Stimulated activated CD4-positive, alpha-beta T cell treated with anti-CD3 and anti-CD28 coated beads, Interleukin-1b, Interleukin-23, amount 100 ng/mL, for 4 hours (primary cell): ENCODE results near the gene RNF8.
A peak's percentile ranks its signal among the peaks of the same experiment; 100 is the strongest.
"Not testable (repeated sequence)": the region's sequence is repeated elsewhere in the genome, so short reads cannot be mapped to it uniquely, and the experiment has no call there.

ENCODE experiments used
- DNase-seq, 2 donors: peaks; one replicate each; pipeline ENCODE4 v3.0.0-alpha.2; 2020; ENCODE audit warnings: low read depth in 2 of 2

Gene RNF8

GRCh38 chr6:37321516-37322415 lies 32.0 kb upstream of the RNF8 start:
- DNase-seq, result no peak

GRCh38 chr6:37323580-37323979 lies 30.2 kb upstream of the RNF8 start:
- DNase-seq, result no peak

GRCh38 chr6:37324131-37325033 lies 29.4 kb upstream of the RNF8 start:
- DNase-seq, result peak; percentile 3 to 8

- DNase-seq, result not testable (repeated sequence)
These were observed 23.4 kb upstream of the RNF8 start for GRCh38 chr6:37330345-37330744.

- DNase-seq, result no peak
These were observed 22.7 kb upstream of the RNF8 start for GRCh38 chr6:37331047-37331446.

DNA sequence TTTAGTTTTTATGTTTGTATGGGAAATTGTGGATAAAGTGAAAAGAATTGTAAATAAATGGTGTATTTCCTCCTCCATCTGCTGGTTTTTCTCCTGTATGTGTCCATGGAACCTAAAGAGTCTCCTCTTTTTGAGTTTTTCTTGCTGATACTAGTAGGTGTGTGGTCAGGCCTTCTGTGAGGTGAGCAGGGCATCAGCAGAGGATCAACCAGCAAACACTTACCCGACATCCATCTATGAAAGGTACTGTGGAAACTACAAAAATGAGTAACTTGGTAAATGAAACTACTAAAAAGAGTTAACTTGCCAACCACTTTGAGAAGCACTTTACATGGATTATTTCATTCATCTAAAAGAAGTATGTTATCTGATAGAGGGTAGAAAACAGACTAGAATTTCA lies 20.9 kb upstream of the RNF8 start:
- no peak for DNase-seq

GRCh38 chr6:37334047-37334446 lies 19.7 kb upstream of the RNF8 start:
- DNase-seq, result no peak

GRCh38 chr6:37338317-37338716 lies 15.5 kb upstream of the RNF8 start:
- DNase-seq, result not testable (repeated sequence)

DNA sequence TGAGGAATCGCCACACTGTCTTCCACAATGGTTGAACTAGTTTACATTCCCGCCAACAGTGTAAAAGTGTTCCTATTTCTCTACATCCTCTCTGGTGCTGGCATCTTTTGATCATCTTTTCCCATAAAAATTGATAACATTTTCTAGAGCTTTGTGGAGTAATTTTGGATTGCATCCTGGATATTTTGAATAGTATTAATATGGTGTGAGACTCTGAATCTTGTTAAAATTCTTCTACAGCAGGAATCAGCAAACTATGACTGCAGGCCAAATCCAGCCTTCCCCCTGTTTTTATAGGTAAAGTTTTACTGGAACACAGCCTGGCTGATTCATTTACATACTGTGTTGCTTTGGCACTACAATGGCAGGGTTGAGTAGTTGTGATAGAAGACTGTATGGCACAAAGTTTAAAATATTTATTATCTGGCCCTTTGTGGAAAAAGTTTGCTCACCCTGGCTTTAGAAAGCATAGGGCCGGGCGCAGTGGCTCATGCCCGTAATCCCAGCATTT lies 15.0 kb upstream of the RNF8 start:
- DNase-seq, result no peak

DNA sequence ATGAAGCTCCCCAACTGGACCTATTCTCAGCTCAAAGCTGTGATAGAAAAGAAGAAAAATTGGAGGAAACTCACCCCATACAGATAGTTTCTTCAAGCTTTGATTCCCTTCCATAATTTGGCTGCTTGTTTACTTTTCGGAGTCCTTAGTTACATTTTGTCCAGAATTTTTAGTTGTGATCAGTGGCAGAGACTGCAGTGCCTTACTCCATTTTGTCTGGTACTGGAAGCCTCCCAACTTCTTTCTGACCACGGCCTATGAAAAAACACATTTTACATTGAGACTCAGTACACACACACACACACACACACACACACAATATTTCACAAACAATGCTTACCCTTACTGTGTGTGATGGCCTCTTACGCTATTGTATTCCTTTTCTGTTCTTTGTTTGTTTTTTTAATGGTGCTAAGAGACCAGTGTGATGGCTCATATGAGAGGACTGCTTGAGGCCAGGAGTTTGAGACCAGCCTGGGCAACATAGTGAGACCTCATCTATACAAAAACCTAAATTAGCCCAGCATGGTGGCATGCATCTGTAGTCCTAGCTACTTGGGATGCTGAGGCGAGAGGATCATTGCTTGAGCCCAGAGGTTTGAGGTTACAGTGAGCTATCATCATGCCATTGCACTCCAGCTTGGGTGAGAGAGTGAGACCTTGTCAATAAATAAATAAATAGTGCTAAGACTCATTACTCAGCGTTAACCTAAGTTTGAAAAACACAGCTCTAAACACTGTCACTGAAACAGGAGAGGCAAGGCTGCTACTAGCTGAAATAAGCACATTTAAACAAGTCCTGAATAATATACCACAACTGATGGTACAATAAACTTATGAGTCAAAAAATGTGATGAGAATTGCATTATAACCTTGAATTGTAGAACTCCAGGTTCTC lies 13.8 kb upstream of the RNF8 start:
- no peak for DNase-seq

DNA sequence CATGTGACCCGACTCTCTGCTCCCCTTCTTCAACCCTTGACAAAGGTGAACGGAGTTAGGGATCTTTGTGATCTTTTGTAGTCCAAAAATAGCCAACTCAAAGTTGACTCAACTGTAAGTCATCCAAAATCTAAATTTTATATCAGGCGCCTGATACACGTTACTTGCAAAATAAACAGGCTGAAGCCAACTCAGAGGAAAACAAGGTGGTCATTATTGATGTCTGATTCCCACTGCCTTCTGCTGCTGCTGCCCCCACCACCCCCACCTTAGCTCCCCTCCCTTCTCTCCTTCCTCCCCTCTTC lies 13.2 kb upstream of the RNF8 start:
- no peak for DNase-seq

DNA sequence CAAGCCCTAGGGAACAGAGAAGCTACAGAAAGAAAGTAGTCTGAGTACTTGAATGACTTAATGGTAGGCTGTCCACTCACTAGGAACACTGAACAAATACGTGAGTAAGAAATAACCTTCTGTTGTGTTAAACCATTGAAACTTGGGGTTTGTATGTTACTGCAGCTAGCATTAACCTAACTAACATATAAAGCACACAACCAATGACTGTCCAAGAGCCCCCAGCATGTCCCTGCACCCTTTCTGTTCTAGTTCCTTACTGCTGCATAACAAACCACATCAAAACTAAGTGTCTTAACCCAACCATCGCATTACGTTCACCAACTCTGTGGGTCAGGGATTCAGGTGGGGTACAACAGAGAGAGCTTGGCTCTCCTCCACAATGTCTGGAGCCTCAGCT lies 10.5 kb upstream of the RNF8 start:
- DNase-seq, result no peak

GRCh38 chr6:37344308-37344707 lies 9.5 kb upstream of the RNF8 start:
- no peak for DNase-seq

DNA sequence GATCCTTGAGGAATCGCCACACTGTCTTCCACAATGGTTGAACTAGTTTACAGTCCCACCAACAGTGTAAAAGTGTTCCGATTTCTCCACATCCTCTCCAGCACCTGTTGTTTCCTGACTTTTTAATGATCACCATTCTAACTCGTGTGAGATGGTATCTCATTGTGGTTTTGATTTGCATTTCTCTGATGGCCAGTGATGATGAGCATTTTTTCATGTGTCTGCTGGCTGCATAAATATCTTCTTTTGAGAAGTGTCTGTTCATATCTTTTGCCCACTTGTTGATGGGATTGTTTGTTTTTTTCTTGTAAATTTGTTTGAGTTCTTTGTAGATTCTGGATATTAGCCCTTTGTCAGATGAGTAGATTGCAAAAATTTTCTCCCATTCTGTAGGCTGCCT lies 8.0 kb upstream of the RNF8 start:
- DNase-seq, result not testable (repeated sequence)

- no peak for DNase-seq
These were observed 6.6 kb upstream of the RNF8 start for GRCh38 chr6:37347177-37347576.

DNA sequence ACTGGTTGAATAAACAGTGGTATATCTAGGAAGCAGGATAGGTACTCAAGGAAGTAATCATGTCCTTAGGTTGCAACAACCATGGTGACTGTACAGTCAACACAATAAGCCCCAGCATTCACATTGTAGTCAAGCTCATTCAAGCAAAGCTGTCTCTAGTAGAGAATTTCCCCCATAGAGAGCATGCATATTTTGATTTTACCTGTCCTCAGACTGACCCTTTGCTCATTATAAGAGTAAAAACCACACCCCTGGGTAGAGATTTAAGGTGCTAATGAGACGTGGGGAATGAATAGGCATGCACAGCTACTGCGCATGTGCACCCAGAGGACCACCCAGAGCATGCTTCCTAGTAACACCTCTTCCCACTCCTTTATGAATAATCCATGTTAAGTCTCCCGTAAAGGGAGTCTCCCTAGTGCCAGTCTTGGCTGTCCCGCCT lies 6.1 kb upstream of the RNF8 start:
- no peak for DNase-seq

DNA sequence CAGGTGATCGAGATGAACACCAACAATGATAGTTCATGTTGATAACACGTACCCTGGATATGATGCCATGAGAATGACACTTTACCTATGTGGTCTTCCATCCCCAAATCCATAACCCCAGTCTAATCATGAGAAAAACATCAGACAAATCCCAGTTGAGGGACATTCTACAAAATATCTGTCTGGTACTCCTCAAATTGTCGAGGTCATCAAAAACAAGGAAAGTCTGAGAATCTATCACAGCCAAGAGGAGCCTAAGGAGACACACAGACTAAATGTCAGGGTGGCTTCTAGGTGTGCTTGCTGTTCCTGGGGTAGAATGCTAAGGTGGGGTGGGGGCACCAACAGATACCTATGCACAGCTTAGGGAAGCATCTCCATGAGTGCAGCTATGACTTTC lies 2.8 kb upstream of the RNF8 start:
- no peak for DNase-seq

GRCh38 chr6:37352384-37352783 lies 1.4 kb upstream of the RNF8 start:
- no peak for DNase-seq

GRCh38 chr6:37354526-37355384 lies 972 bp downstream of the RNF8 start:
- DNase-seq, result peak in 1 of 2 donors; percentile 18

DNA sequence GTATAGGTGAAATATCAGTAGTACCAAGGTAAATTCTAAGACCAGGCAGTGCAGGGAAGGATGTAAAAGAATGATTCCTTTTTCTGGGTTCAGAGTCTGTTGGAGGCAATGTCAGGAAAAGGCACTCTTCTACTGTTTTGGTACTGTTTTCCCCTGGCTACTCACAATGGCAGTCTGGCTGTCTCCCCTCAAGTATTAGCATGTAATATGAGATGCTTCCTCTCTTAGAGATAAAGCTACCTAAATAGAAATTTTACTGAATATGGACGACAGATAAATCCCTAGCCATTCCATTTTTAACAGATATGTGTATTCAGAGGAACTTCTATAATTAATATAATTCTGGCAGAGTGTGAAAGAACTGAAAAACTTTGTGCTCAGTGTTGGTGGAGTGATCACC lies 3.5 kb downstream of the RNF8 start:
- no peak for DNase-seq

GRCh38 chr6:37357860-37358259 lies 4.1 kb downstream of the RNF8 start:
- DNase-seq, result no peak
